Measurements from ENCODE around the gene KDM5B.

GRCh38 chr1:202770135-202770534 lies 38.1 kb downstream of the KDM5B start:
- TF ChIP-seq, protein P1, sequence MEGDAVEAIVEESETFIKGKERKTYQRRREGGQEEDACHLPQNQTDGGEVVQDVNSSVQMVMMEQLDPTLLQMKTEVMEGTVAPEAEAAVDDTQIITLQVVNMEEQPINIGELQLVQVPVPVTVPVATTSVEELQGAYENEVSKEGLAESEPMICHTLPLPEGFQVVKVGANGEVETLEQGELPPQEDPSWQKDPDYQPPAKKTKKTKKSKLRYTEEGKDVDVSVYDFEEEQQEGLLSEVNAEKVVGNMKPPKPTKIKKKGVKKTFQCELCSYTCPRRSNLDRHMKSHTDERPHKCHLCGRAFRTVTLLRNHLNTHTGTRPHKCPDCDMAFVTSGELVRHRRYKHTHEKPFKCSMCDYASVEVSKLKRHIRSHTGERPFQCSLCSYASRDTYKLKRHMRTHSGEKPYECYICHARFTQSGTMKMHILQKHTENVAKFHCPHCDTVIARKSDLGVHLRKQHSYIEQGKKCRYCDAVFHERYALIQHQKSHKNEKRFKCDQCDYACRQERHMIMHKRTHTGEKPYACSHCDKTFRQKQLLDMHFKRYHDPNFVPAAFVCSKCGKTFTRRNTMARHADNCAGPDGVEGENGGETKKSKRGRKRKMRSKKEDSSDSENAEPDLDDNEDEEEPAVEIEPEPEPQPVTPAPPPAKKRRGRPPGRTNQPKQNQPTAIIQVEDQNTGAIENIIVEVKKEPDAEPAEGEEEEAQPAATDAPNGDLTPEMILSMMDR (IDR thresholded peaks at IDR 0.05; ENCODE audit: low read length), result no peak
- no peak for TF ChIP-seq EZH2phosphoT487 (IDR thresholded peaks at IDR 0.05; ENCODE audit: low read length)
